Psoas muscle (tissue), 8 donors: ENCODE measurements around the gene RACK1. TPM values are rescaled to one million over a fixed set of nuclear protein-coding genes. Genes with fewer than 3 reads are reported as not detected.
"Not testable (repeated sequence)": the region's sequence is repeated elsewhere in the genome, so short reads cannot be mapped to it uniquely, and the experiment has no call there.

Experiments used
- ATAC-seq, 4 donors: fragments of 200-7000 bp; cut with Tn5 transposase; one replicate each; pipeline ENCODE4 v1.9.1; 2020; ENCODE audit warnings: moderate library complexity in 3 of 4, mild to moderate bottlenecking in 2 of 4
- DNase-seq, 2 donors: peaks; one replicate each; pipeline ENCODE4 v3.0.0-alpha.2; 2020
- H3K27ac ChIP-seq: fragments of 200-600 bp; one replicate; pipeline ENCODE4 v1.8.0; 2022
- H3K27me3 ChIP-seq, 3 donors: fragments of 200-600 bp in 1 of 3; one replicate each; pipeline versions ENCODE4 v1.6.1 to v1.8.0; 2013 to 2022; ENCODE audit warnings: low read length in 2 of 3, mild to moderate bottlenecking in 2 of 3, moderate library complexity in 1 of 3; ENCODE audit not compliant: insufficient read depth in 3 of 3
- H3K36me3 ChIP-seq, 2 donors: fragments of 200-600 bp in 1 of 2; one replicate each; pipeline versions ENCODE4 v1.6.1 to v1.8.0; 2013 to 2022; ENCODE audit warnings: low read depth in 1 of 2, mild to moderate bottlenecking in 1 of 2, moderate library complexity in 1 of 2; ENCODE audit not compliant: insufficient read depth in 1 of 2
- H3K4me1 ChIP-seq: fragments of 200-600 bp; one replicate; pipeline ENCODE4 v1.8.0; 2022
- H3K4me3 ChIP-seq: fragments of 200-600 bp; one replicate; pipeline ENCODE4 v1.8.0; 2022; ENCODE audit warnings: mild to moderate bottlenecking
- H3K9me3 ChIP-seq: fragments of 200-600 bp; one replicate; pipeline ENCODE4 v1.8.0; 2022
- WGBS, 3 donors: extraction: QIAGEN DNeasy Blood & Tissue Kit; methylation state at CpG; one replicate each; pipeline versions ENCODE4 v1.1.6 to v1.1.7; 2013; 5-methylcytosine and 5-hydroxymethylcytosine counted together
- intact Hi-C, 2 donors: fragments of 100-400 bp; cut with DNase I; formaldehyde crosslinking; loops; one replicate each; pipeline versions ENCODE4 v1.11.0 to v1.14.2; 2022
- polyA plus RNA-seq, 3 donors: library from polyadenylated mRNA; stranded (reverse); fragments of 200-250 nt; gene quantifications; one replicate each; pipeline ENCODE4 v1.2.3, GENCODE V29; 2013
- total RNA-seq, 4 donors: library from RNA; stranded (reverse); fragmentation: NEBNext Ultra II Directional in 2 of 4; extraction: Animal tissue kit (Norgen Biotek cat#: 25700) in 2 of 4; gene quantifications; one replicate each; pipeline versions ENCODE4 v1.2.1 to v1.2.4, GENCODE V29; 2021 to 2023
- TF ChIP-seq, protein P1 (sequence below): fragments of 200-600 bp; IDR thresholded peaks from one replicate; pipeline ENCODE4 v1.8.0; 2022; ENCODE audit warnings: antibody characterized with exemption
- donor health status: healthy with polysubstance abuse.
- donor health status: DM: no; HTN: no; CAD: no; lungs with moderate emphysema.
- donor health status: Bipolar disorder and iron deficiency.
- donor health status: healthy.
- donor health status: DM: yes; HTN: yes; CAD: no.
- donor health status: DM: no; HTN: no; CAD: no.
- donor health status: DM: no; HTN: no; CAD: no.
- donor health status: DM: yes; HTN: yes; CAD: no.

RACK1 gene
- total and polyA plus RNA-seq, 7 donors = 832 to 3,660 (median 1,110) TPM

DNA sequence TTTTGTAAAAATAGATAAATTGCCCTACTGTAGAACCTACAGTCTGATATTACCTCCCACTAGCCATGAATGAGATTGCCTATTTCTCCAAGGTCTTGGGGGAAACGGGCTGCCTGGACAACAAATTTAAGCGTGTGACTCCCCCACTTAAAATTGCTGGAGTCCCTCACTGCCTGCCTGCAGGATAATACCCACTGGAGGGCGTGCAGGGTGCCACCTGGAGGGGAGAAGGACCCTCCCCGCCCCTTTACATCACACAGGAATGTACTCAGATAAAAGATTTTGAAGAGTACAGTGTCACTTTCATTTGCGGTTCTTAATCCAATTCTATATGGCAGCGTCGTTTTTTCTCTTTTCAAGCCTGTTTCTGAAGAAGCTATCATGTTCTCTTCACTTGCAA is 32.5 kb downstream of the RACK1 start:
- no peak for ATAC-seq
- no peak overlapping the region for H3K27ac ChIP-seq
- 43 to 60% (median 51%) methylated on average over 7 of the region's 7 CpGs for WGBS, 3 donors

DNA sequence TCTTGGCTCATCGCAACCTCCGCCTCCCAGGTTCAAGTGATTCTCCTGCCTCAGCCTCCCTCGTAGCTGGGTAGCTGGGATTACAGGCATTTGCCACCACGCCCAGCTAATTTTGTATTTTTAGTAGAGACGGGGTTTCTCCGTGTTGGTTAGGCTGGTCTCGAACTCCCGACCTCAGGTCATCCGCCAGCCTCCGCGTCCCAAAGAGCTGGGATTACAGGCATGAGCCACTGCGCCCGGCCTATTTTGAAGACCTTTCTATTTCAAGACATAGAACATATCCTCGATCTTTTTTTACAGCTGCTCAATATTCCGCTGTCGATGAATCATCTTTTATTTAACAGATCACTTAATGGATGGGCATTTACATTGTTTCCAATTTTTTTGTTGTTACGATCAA is 33.0 kb downstream of the RACK1 start:
- DNase-seq, H3K4me3 ChIP-seq, H3K36me3 ChIP-seq, ATAC-seq, H3K27me3 ChIP-seq, H3K9me3 ChIP-seq, intact Hi-C loops: not testable (repeated sequence)
- H3K27ac ChIP-seq = peak overlapping the region; percentile 30
- 49 to 73% (median 60%) methylated on average over 17 of the region's 17 CpGs for WGBS, 3 donors
- H3K4me1 ChIP-seq = peaks cover 34% of the 10 kb centered on the region

More for the DNA sequence above, 32.5 kb downstream of the RACK1 start:
- intact Hi-C loops = no loop called here
- H3K4me3 ChIP-seq = no peak overlapping the region
- no peaks in the 10 kb centered on the region for H3K9me3 ChIP-seq
- DNase-seq = no peak
- no peaks in the 10 kb centered on the region for H3K36me3 ChIP-seq
- TF ChIP-seq, protein P1, sequence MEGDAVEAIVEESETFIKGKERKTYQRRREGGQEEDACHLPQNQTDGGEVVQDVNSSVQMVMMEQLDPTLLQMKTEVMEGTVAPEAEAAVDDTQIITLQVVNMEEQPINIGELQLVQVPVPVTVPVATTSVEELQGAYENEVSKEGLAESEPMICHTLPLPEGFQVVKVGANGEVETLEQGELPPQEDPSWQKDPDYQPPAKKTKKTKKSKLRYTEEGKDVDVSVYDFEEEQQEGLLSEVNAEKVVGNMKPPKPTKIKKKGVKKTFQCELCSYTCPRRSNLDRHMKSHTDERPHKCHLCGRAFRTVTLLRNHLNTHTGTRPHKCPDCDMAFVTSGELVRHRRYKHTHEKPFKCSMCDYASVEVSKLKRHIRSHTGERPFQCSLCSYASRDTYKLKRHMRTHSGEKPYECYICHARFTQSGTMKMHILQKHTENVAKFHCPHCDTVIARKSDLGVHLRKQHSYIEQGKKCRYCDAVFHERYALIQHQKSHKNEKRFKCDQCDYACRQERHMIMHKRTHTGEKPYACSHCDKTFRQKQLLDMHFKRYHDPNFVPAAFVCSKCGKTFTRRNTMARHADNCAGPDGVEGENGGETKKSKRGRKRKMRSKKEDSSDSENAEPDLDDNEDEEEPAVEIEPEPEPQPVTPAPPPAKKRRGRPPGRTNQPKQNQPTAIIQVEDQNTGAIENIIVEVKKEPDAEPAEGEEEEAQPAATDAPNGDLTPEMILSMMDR = no peak
- H3K4me1 ChIP-seq = peaks cover 35% of the 10 kb centered on the region
- H3K27me3 ChIP-seq = no peaks in the 10 kb centered on the region

DNA sequence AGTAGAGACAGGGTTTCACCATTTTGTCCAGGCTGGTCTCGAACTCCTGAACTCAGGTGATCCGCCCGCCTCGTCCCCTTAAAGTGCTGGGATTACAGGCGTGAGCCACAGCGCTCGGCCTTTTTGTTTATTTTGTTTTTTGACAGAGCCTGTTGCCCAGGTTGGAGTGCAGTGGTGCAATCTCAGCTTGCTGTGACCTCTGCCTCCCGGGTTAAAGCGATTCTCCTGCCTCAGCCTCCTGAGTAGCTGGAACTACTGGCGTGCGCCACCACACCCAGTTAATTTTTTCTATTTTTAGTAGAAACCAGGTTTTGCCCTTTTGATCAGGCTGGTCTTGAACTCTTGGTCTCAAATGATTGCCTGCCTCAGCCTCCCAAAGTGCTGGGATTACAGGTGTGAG is 33.6 kb downstream of the RACK1 start:
- 81 to 83% (median 82%) methylated on average over 11 of the region's 11 CpGs for WGBS, 3 donors
- H3K4me3 ChIP-seq, intact Hi-C loops, DNase-seq, H3K27me3 ChIP-seq, H3K9me3 ChIP-seq, H3K36me3 ChIP-seq, ATAC-seq: not testable (repeated sequence)
- peak overlapping the region; percentile 30 for H3K27ac ChIP-seq
- H3K4me1 ChIP-seq = peaks cover 34% of the 10 kb centered on the region

DNA sequence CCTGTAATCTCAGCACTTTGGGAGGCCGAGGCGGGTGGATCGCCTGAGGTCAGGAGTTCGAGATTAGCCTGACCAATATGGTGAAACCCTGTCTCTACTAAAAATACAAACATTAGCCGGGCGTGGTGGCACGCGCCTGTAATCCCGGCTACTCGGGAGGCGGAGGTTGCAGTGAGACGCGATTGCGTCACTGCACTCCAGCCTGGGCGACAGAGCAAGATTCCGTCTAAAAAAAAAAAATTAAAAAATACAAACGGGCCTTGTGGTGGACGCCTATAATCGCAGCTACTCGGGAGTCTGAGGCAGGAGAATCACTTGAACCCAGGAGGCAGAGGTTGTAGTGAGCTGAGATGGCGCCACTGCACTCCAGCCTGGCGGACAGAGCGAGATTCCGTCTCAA is 34.7 kb downstream of the RACK1 start:
- H3K4me3 ChIP-seq, H3K9me3 ChIP-seq, DNase-seq, H3K36me3 ChIP-seq, ATAC-seq, intact Hi-C loops, H3K27ac ChIP-seq, H3K27me3 ChIP-seq: not testable (repeated sequence)
- peaks cover 34% of the 10 kb centered on the region for H3K4me1 ChIP-seq
- WGBS, 3 donors = 83 to 90% (median 88%) methylated on average over 23 to 24 of the region's 24 CpGs

DNA sequence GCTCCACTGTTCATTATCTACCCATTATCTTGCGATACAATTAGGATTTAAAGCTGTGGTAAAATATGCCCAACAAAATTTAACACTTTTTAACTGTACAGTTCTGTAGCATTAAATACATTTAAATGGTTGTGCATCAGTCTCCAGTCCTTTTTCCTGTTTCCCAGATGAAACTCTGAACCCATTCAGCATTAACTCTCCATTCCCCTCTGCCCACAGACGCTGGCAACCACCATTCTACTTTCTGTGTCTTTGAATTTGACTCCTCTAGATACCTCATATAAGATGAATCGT is 35.8 kb downstream of the RACK1 start:
- Histone ChIP-seq H3K4me1 (peaks cover 34% of the 10 kb centered on the region), H3K9me3 (no peaks in the 10 kb centered on the region), H3K4me3 (peak overlapping the region; percentile 76), H3K27me3 (no peaks in the 10 kb centered on the region), H3K36me3 (no peaks in the 10 kb centered on the region), H3K27ac (peak overlapping the region; percentile 93)
- intact Hi-C loops = loop anchor here (1.0 to 2.0 kb wide), 2 partner anchors 11 to 15 kb away; partner anchors contain the start of gene TRIM41 (in 1 of the 2)
- WGBS, 3 donors = 49 to 65% (median 55%) methylated on average over 3 of the region's 3 CpGs
- TF ChIP-seq, protein P1 = no peak
- no peak for DNase-seq
- no peak for ATAC-seq

DNA sequence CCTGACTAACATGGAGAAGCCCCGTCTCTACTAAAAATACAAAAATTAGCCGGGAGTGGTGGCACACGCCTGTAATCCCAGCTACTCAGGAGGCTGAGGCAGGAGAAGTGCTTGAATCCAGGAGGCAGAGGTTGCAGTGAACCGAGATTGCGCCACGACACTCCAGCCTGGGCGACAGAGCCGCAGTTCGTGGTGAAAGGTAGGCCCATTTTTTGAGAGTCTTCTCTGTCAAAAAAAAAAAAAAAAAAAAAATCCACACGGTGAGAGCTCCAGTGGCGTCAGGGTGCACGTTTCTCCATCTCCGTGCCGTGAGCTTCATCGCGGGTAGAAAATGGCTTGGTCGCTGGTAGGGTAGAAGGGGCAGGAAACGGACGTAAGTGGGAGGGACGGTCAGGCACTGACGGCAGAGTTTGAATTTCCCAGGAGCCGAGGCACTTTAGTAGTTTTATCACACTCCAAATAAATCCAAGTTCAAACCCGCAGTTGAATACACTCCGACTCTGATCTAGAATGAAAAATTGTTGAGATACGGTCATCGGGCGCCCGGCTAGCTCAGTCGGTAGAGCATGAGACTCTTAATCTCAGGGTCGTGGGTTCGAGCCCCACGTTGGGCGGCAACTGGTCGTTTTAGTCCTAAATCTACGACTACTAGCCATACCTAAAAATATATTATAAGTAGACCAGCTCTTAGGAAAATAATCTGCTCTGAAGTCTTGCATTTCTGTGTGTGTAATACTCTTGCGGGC is 36.3 kb downstream of the RACK1 start:
- no peaks in the 10 kb centered on the region for H3K9me3 ChIP-seq
- H3K4me3 ChIP-seq = peak overlapping the region; percentile 76
- 1 to 6% (median 3%) methylated on average over 36 of the region's 36 CpGs for WGBS, 3 donors
- H3K4me1 ChIP-seq = peaks cover 34% of the 10 kb centered on the region
- no peaks in the 10 kb centered on the region for H3K27me3 ChIP-seq
- intact Hi-C loops = loop anchor here (1.0 to 2.0 kb wide), 2 partner anchors 12 to 15 kb away; partner anchors contain the start of gene TRIM41 (in 1 of the 2)
- H3K27ac ChIP-seq = peak overlapping the region; percentile 93
- ATAC-seq = peak; percentile 16 to 53 (median 20)
- TF ChIP-seq, protein P1 = no peak
- peak; percentile 74 to 80 for DNase-seq
- no peaks in the 10 kb centered on the region for H3K36me3 ChIP-seq
